Testis (tissue), 3 donors: ENCODE measurements around the gene CTNNA1. TPM values are rescaled to one million over a fixed set of nuclear protein-coding genes. Genes with fewer than 3 reads are reported as not detected.
A peak's percentile ranks its signal among the peaks of the same experiment; 100 is the strongest.

Experiments used
- DNase-seq: peaks from one replicate; pipeline ENCODE4 v3.0.0-alpha.2; 2019
- H3K27ac ChIP-seq, 2 donors: fragments of 200-600 bp; sonication (generic); one replicate each; pipeline ENCODE4 v1.5.1; 2019
- H3K27me3 ChIP-seq: fragments of 200-600 bp; sonication (generic); one replicate; pipeline ENCODE4 v1.5.1; 2019
- H3K36me3 ChIP-seq: fragments of 200-600 bp; sonication (generic); one replicate; pipeline ENCODE4 v1.5.1; 2017; ENCODE audit warnings: low read depth; ENCODE audit errors: missing control alignments
- H3K4me1 ChIP-seq: fragments of 200-600 bp; sonication (generic); one replicate; pipeline ENCODE4 v1.5.1; 2019
- H3K4me3 ChIP-seq, 2 donors: fragments of 200-600 bp; sonication (generic); one replicate each; pipeline ENCODE4 v1.5.1; 2017 to 2019
- H3K9me3 ChIP-seq: fragments of 200-600 bp; sonication (generic); one replicate; pipeline ENCODE4 v1.5.1; 2017
- POLR2A ChIP-seq: fragments of 450-650 bp; IDR thresholded peaks from one replicate; pipeline ENCODE4 v1.6.1; 2017; ENCODE audit warnings: antibody characterized with exemption, mild to moderate bottlenecking, moderate library complexity
- WGBS, 2 donors: methylation state at CpG; one replicate each; pipeline ENCODE4 v1.1.5; 2018; 5-methylcytosine and 5-hydroxymethylcytosine counted together
- intact Hi-C: fragments of 100-400 bp; cut with DNase I; formaldehyde crosslinking; loops from one replicate; pipeline ENCODE4 v1.15.1; 2023; ENCODE audit warnings: low total_unique reads
- polyA plus RNA-seq: library from polyadenylated mRNA; stranded (reverse); fragments of 350-450 nt; fragmentation: Illumina TruSeq; extraction: RNeasy Lipid Tissue Mini Kit (QIAGEN cat#74804); gene quantifications from one replicate; pipeline ENCODE4 v1.2.3, GENCODE V29; 2014; ENCODE audit warnings: low read depth, low replicate concordance; ENCODE audit not compliant: insufficient read depth
- total RNA-seq, 2 donors: library from RNA; depleted of rRNA; stranded (reverse); fragments of >200 nt; gene quantifications; one replicate each; pipeline ENCODE4 v1.2.3, GENCODE V29; 2016
- TF ChIP-seq, protein P1 (sequence below), 3 experiments: fragments of 450-650 bp in 2 of 3; fragments of 200-600 bp in 1 of 3; sonication (generic) in 1 of 3; IDR thresholded peaks; one replicate each; pipeline ENCODE4 v1.5.1; 2016 to 2019; ENCODE audit warnings: antibody characterized with exemption in 3 of 3, mild to moderate bottlenecking in 2 of 3, moderate library complexity in 1 of 3

Gene CTNNA1
- total and polyA plus RNA-seq, 3 donors from 2014 or later: 107 to 154 (median 135) TPM

DNA sequence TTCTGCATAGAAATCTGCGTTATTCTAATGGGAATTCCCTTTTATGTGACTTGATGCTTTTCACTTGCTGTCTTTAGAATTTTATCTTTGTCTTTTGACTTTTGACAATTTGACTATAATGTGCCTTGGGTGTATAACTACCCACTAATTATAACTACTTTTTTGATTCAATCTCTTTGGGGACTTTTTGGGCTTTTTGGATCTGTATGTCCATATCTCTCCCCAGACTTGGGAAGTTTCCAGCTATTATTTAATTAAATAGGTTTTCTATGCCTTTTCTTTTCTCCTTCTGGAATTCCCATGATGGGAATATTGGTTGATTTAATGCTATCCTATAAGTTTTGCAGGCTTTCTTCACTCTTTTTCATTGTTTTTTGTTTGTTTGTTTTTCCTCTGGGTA lies 64.0 kb downstream of the CTNNA1 start:
- no peak for DNase-seq
- Histone ChIP-seq H3K9me3 (no peaks in the 10 kb centered on the region), H3K36me3 (no peaks in the 10 kb centered on the region), H3K4me1 (no peaks in the 10 kb centered on the region), H3K4me3 (no peak overlapping the region), H3K27me3 (no peaks in the 10 kb centered on the region), H3K27ac (no peak overlapping the region)
- intact Hi-C loops: no loop called here
- WGBS, 2 donors: 97 to 100% methylated on average over 1 of the region's 1 CpG
- TF ChIP-seq POLR2A: no peak

DNA sequence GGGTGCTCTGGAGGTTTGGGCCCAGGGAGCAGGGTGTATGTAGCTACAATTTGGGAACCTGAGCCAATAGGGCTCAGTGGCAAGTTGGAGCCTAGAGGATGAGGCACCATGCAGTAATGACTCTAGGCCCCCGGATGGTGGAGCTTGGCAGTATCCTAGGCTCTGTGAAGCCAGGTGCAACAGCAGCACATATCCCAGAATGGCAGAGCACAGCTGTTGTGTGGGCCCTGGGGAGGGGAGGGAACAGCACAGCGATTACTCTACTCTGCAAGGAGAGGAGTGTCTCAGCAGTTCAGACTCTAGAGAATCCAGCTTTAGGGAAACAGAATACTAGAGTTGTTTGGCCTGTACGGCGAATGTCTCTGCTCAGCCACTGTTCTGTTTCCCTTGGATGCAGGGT lies 65.9 kb downstream of the CTNNA1 start:
- DNase-seq: no peak
- Histone ChIP-seq H3K36me3 (no peaks in the 10 kb centered on the region), H3K27me3 (no peaks in the 10 kb centered on the region), H3K4me1 (no peaks in the 10 kb centered on the region), H3K4me3 (no peak overlapping the region), H3K27ac (no peak overlapping the region), H3K9me3 (no peaks in the 10 kb centered on the region)
- TF ChIP-seq, protein P1, sequence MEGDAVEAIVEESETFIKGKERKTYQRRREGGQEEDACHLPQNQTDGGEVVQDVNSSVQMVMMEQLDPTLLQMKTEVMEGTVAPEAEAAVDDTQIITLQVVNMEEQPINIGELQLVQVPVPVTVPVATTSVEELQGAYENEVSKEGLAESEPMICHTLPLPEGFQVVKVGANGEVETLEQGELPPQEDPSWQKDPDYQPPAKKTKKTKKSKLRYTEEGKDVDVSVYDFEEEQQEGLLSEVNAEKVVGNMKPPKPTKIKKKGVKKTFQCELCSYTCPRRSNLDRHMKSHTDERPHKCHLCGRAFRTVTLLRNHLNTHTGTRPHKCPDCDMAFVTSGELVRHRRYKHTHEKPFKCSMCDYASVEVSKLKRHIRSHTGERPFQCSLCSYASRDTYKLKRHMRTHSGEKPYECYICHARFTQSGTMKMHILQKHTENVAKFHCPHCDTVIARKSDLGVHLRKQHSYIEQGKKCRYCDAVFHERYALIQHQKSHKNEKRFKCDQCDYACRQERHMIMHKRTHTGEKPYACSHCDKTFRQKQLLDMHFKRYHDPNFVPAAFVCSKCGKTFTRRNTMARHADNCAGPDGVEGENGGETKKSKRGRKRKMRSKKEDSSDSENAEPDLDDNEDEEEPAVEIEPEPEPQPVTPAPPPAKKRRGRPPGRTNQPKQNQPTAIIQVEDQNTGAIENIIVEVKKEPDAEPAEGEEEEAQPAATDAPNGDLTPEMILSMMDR (IDR thresholded peaks at IDR 0.05): no peak
- TF ChIP-seq POLR2A: no peak
- WGBS, 2 donors: 85 to 100% methylated on average over 1 to 4 of the region's 4 CpGs
- intact Hi-C loops: no loop called here

DNA sequence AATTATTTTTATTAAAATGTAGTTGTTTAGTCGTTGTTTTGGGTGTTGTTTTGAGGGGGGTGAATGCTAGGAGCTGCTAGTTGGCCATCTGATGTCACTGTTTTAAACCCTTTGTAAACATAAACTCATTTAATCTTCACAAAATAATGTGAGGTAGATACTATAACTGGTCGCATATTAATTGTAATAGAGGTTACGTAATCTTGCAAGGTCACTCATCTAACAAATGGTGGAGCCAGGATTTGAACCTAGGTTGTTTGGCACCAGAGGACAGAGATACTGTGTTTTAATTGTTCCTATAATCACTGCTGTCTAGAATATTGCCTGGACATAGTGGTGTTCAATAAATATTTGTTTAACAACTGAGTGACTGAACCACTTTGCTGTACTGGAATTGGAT lies 67.5 kb downstream of the CTNNA1 start:
- 92 to 93% methylated on average over 3 of the region's 3 CpGs for WGBS, 2 donors
- H3K36me3 ChIP-seq: no peaks in the 10 kb centered on the region
- no peaks in the 10 kb centered on the region for H3K4me1 ChIP-seq
- H3K27ac ChIP-seq: no peak overlapping the region
- DNase-seq: no peak
- no peaks in the 10 kb centered on the region for H3K27me3 ChIP-seq
- no peaks in the 10 kb centered on the region for H3K9me3 ChIP-seq
- no peak overlapping the region for H3K4me3 ChIP-seq
- TF ChIP-seq POLR2A: no peak
- TF ChIP-seq, protein P1 (IDR thresholded peaks at IDR 0.05): no peak
- intact Hi-C loops: no loop called here

DNA sequence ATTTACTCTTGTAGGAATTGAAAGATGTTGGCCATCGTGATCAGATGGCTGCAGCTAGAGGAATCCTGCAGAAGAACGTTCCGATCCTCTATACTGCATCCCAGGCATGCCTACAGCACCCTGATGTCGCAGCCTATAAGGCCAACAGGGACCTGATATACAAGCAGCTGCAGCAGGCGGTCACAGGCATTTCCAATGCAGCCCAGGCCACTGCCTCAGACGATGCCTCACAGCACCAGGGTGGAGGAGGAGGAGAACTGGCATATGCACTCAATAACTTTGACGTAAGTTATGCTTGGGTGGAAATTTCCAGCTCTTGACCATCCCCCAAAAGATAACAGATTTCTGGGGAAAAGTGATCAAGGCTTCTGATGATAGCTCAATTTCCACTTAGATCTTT lies 71.3 kb downstream of the CTNNA1 start:
- no peak overlapping the region for H3K27ac ChIP-seq
- no peaks in the 10 kb centered on the region for H3K9me3 ChIP-seq
- DNase-seq: no peak
- TF ChIP-seq, protein P1 (IDR thresholded peaks at IDR 0.05): no peak
- no peak for TF ChIP-seq POLR2A
- intact Hi-C loops: no loop called here
- H3K27me3 ChIP-seq: no peaks in the 10 kb centered on the region
- H3K4me1 ChIP-seq: no peaks in the 10 kb centered on the region
- H3K36me3 ChIP-seq: no peaks in the 10 kb centered on the region
- H3K4me3 ChIP-seq: no peak overlapping the region
- WGBS, 2 donors: 64 to 80% methylated on average over 7 of the region's 7 CpGs

DNA sequence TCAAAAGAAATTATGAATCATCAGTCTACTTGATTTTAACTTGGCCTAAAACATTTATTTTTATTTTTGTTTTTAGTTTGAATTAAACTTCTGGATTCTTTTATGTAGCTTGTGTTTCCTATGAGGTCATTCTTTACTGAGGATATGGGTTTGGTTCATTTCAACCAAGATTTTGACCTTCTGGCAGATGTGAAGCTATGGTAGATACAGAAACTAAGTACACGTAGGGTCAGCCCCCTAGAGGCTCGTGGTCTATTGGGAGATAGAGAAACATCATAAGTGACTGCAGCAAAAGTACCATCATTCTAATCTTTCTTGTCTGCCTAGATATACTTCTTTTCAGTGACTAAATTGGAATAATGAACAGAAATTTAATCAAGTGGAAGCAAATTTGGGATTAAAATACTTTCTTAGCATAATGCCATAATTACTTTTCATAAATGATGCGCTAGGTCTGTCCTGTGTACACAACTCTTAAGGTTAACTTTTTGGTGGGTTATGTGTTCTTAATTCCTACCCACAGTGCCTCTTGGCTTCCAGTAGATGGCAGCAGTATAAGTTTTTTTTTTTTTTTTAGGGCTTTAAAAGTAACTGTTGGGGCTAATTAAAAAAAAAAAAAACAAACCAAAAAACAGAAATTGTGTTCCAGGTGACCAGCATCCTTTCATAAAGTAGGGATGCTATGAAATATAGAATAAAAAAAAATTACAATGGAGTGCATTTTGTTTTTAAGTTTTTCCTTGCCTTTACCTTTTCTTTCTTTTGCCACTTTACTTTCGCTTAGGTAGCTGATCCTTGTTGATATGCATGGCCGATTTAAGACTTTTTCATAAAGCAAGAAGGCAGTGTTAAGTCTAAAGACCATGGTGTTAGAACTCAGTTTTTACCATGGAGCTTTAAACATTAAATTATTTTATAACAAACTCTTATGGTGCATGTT lies 72.0 kb downstream of the CTNNA1 start:
- Histone ChIP-seq H3K36me3 (no peaks in the 10 kb centered on the region), H3K27me3 (no peaks in the 10 kb centered on the region), H3K4me3 (no peak overlapping the region), H3K9me3 (no peaks in the 10 kb centered on the region), H3K27ac (no peak overlapping the region), H3K4me1 (no peaks in the 10 kb centered on the region)
- WGBS, 2 donors: 66 to 68% methylated on average over 5 of the region's 5 CpGs
- intact Hi-C loops: no loop called here
- TF ChIP-seq, protein P1 (IDR thresholded peaks at IDR 0.05): peak in 1 of 3 experiments; percentile 57
- TF ChIP-seq POLR2A: no peak
- DNase-seq: no peak
